GM23338 (cell line): ENCODE measurements around the gene ANAPC5.

Experiments
- CREB1 ChIP-seq: fragments of 250-450 bp; sonication (Bioruptor Pico); IDR thresholded peaks from 2 replicates; pipeline ENCODE4 v1.5.0; 2020; ENCODE audit warnings: low read depth, mild to moderate bottlenecking, moderate library complexity
- EZH2 ChIP-seq: fragments of 200-600 bp; sonication (generic); IDR thresholded peaks from one replicate; pipeline ENCODE4 v1.8.0; 2017; ENCODE audit warnings: antibody characterized with exemption, mild to moderate bottlenecking, low read depth; ENCODE audit not compliant: unreplicated experiment
- EZH2phosphoT487 ChIP-seq: fragments of 200-600 bp; sonication (generic); IDR thresholded peaks from one replicate; pipeline ENCODE4 v1.8.1; 2018; ENCODE audit warnings: antibody characterized with exemption; ENCODE audit not compliant: unreplicated experiment
- POLR2AphosphoS5 ChIP-seq: IDR thresholded peaks from 2 replicates; pipeline ENCODE4 v1.6.1; 2016; ENCODE audit warnings: antibody characterized with exemption, low read depth
- TF ChIP-seq, protein P1 (sequence below), 2 experiments: fragments of 200-600 bp in 1 of 2; sonication (generic) in 1 of 2; conservative IDR thresholded peaks; 2 replicates each; pipeline versions ENCODE4 v1.5.1 to v1.6.1; 2016 to 2017; ENCODE audit warnings: antibody characterized with exemption in 2 of 2, low read depth in 2 of 2, mild to moderate bottlenecking in 2 of 2, moderate library complexity in 1 of 2
- TF ChIP-seq, protein P2 (sequence below): IDR thresholded peaks from one replicate; pipeline ENCODE4 v1.6.1; 2018; ENCODE audit warnings: antibody characterized with exemption; ENCODE audit not compliant: unreplicated experiment
- TF ChIP-seq, protein P3 (sequence below): IDR thresholded peaks from 2 replicates; pipeline ENCODE4 v1.6.1; 2016; ENCODE audit warnings: antibody characterized with exemption

DNA sequence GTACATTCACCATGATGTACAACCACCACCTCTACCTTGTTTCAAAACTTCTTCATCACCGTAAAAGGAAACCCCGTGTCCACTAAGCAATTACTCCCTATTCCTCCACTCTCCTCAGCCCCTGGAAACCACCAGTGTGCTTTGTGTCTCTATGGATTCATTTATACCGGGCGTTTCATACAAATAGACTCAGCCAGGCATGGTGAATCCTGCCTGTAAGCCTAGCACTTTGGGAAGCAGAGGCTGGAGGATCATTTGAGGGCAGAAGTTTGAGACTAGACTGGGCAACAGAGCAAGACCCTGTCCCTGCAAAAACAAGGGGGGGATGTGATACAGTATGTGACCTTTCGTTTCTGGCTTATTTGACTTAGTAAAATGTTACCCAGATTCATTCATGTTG, 26.5 kb upstream of the ANAPC5 start:
- TF ChIP-seq, protein P1, sequence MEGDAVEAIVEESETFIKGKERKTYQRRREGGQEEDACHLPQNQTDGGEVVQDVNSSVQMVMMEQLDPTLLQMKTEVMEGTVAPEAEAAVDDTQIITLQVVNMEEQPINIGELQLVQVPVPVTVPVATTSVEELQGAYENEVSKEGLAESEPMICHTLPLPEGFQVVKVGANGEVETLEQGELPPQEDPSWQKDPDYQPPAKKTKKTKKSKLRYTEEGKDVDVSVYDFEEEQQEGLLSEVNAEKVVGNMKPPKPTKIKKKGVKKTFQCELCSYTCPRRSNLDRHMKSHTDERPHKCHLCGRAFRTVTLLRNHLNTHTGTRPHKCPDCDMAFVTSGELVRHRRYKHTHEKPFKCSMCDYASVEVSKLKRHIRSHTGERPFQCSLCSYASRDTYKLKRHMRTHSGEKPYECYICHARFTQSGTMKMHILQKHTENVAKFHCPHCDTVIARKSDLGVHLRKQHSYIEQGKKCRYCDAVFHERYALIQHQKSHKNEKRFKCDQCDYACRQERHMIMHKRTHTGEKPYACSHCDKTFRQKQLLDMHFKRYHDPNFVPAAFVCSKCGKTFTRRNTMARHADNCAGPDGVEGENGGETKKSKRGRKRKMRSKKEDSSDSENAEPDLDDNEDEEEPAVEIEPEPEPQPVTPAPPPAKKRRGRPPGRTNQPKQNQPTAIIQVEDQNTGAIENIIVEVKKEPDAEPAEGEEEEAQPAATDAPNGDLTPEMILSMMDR (conservative IDR thresholded peaks at IDR 0.05; ENCODE audit: low read depth in 2 of 2): no peak
- no peak for TF ChIP-seq POLR2AphosphoS5
- TF ChIP-seq, protein P2, sequence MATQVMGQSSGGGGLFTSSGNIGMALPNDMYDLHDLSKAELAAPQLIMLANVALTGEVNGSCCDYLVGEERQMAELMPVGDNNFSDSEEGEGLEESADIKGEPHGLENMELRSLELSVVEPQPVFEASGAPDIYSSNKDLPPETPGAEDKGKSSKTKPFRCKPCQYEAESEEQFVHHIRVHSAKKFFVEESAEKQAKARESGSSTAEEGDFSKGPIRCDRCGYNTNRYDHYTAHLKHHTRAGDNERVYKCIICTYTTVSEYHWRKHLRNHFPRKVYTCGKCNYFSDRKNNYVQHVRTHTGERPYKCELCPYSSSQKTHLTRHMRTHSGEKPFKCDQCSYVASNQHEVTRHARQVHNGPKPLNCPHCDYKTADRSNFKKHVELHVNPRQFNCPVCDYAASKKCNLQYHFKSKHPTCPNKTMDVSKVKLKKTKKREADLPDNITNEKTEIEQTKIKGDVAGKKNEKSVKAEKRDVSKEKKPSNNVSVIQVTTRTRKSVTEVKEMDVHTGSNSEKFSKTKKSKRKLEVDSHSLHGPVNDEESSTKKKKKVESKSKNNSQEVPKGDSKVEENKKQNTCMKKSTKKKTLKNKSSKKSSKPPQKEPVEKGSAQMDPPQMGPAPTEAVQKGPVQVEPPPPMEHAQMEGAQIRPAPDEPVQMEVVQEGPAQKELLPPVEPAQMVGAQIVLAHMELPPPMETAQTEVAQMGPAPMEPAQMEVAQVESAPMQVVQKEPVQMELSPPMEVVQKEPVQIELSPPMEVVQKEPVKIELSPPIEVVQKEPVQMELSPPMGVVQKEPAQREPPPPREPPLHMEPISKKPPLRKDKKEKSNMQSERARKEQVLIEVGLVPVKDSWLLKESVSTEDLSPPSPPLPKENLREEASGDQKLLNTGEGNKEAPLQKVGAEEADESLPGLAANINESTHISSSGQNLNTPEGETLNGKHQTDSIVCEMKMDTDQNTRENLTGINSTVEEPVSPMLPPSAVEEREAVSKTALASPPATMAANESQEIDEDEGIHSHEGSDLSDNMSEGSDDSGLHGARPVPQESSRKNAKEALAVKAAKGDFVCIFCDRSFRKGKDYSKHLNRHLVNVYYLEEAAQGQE: no peak
- no peak for TF ChIP-seq EZH2phosphoT487
- no peak for TF ChIP-seq EZH2
- TF ChIP-seq, protein P3, sequence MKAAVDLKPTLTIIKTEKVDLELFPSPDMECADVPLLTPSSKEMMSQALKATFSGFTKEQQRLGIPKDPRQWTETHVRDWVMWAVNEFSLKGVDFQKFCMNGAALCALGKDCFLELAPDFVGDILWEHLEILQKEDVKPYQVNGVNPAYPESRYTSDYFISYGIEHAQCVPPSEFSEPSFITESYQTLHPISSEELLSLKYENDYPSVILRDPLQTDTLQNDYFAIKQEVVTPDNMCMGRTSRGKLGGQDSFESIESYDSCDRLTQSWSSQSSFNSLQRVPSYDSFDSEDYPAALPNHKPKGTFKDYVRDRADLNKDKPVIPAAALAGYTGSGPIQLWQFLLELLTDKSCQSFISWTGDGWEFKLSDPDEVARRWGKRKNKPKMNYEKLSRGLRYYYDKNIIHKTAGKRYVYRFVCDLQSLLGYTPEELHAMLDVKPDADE: no peak
- TF ChIP-seq CREB1 (CRISPR knock-in tag): no peak
